GM20431 (cell line): Measurements from ENCODE around the gene PIP5K1B.

Source experiments
- in situ Hi-C: fragments of 300-500 bp; cut with MseI, MboI; formaldehyde crosslinking; loops from one replicate; pipeline ENCODE4 v1.15.0; 2020; ENCODE audit warnings: low sequenced_read_pairs; ENCODE audit not compliant: unreplicated experiment

Gene PIP5K1B

GRCh38 chr9:68932458-68932857 lies 227.4 kb downstream of the PIP5K1B start:
- in situ Hi-C loops: no loop called here

GRCh38 chr9:68933434-68934328 lies 228.6 kb downstream of the PIP5K1B start:
- in situ Hi-C loops: no loop called here

- in situ Hi-C loops: no loop called here
Measured at GRCh38 chr9:68934329-68934644, 229.2 kb downstream of the PIP5K1B start.

- in situ Hi-C loops: no loop called here
Measured at GRCh38 chr9:68940573-68940972, 235.5 kb downstream of the PIP5K1B start.

- in situ Hi-C loops: no loop called here
Measured at GRCh38 chr9:68941780-68942459, 236.9 kb downstream of the PIP5K1B start.

GRCh38 chr9:68942790-68943189 lies 237.8 kb downstream of the PIP5K1B start:
- in situ Hi-C loops: no loop called here

GRCh38 chr9:68947015-68947414 lies 242.0 kb downstream of the PIP5K1B start:
- in situ Hi-C loops: no loop called here

- in situ Hi-C loops: no loop called here
Measured at GRCh38 chr9:68947842-68948569, 243.0 kb downstream of the PIP5K1B start.

- in situ Hi-C loops: no loop called here
Measured at GRCh38 chr9:68949271-68950000, 244.4 kb downstream of the PIP5K1B start.

- in situ Hi-C loops: no loop called here
Measured at GRCh38 chr9:68950188-68950587, 245.1 kb downstream of the PIP5K1B start.

GRCh38 chr9:68950689-68951088 lies 245.6 kb downstream of the PIP5K1B start:
- in situ Hi-C loops: no loop called here

- in situ Hi-C loops: no loop called here
Measured at GRCh38 chr9:68951879-68952659, 247.0 kb downstream of the PIP5K1B start.

GRCh38 chr9:68953771-68954170 lies 248.7 kb downstream of the PIP5K1B start:
- in situ Hi-C loops: no loop called here

- in situ Hi-C loops: no loop called here
Measured at GRCh38 chr9:68955330-68955729, 250.3 kb downstream of the PIP5K1B start.

- in situ Hi-C loops: no loop called here
Measured at GRCh38 chr9:68957479-68957878, 252.4 kb downstream of the PIP5K1B start.

GRCh38 chr9:68961587-68961986 lies 256.5 kb downstream of the PIP5K1B start:
- in situ Hi-C loops: no loop called here

GRCh38 chr9:68963416-68963815 lies 258.4 kb downstream of the PIP5K1B start:
- in situ Hi-C loops: no loop called here

GRCh38 chr9:68964102-68964541 lies 259.1 kb downstream of the PIP5K1B start:
- in situ Hi-C loops: no loop called here

GRCh38 chr9:68964765-68965164 lies 259.7 kb downstream of the PIP5K1B start:
- in situ Hi-C loops: no loop called here
